Stimulated activated CD8-positive, alpha-beta memory T cell treated with anti-CD3 and anti-CD28 coated beads, Interleukin-7, amount 100 ng/mL, for 48 hours (primary cell): ENCODE measurements around the gene RBM43.
"Not testable (repeated sequence)": the region's sequence is repeated elsewhere in the genome, so short reads cannot be mapped to it uniquely, and the experiment has no call there.

Source experiments
- DNase-seq, 2 donors: peaks; one replicate each; pipeline ENCODE4 v3.0.0-alpha.2; 2020; ENCODE audit warnings: low read depth in 1 of 2; ENCODE audit errors: extremely low read depth in 1 of 2

RBM43 gene

GRCh38 chr2:151261231-151261976 lies at the start of gene RBM43:
TSS of gene RBM43 (minus strand) at chr2:151261863. CDS start at chr2:151261727, 136 bp downstream.
- DNase-seq, result peak; percentile 64 to 78

DNA sequence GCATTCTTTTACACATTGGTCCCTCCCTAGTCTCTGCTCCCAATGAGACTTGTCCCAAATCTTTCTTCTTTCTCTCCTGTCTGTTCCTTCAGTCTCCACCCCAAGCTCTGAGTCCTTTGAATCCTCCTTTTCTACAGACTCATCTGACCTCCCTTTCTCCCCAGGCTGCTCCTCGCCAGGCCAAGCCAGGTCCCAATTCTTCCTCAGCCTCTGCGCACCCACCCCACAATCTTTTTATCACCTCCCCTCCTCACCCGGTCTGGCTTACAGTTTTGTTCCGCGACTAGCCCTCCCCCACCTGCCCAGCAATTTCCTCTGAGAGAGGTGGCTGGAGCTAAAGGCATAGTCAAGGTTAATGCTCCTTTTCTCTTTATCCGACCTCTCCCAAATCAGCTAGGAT lies 48.6 kb upstream of the RBM43 start:
- not testable (repeated sequence) for DNase-seq

DNA sequence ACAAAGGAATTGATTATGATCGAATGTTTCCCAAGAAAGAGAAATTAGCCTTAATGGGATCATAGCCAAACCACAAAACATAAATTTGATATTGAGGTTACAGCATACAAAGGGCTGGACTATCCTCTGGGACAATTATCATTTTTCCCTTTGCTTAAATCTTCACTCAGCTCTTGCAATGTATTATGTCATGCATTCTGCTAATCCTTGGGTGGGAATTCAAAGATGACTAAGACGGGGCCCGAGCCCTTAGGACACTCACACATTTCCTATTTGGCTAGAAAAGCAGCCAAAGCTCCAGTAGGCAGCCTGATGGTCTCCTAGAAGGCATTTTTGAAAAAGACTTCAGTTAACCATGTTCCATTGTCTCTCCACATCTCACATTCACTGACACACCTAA lies 45.0 kb upstream of the RBM43 start:
- DNase-seq, result no peak

DNA sequence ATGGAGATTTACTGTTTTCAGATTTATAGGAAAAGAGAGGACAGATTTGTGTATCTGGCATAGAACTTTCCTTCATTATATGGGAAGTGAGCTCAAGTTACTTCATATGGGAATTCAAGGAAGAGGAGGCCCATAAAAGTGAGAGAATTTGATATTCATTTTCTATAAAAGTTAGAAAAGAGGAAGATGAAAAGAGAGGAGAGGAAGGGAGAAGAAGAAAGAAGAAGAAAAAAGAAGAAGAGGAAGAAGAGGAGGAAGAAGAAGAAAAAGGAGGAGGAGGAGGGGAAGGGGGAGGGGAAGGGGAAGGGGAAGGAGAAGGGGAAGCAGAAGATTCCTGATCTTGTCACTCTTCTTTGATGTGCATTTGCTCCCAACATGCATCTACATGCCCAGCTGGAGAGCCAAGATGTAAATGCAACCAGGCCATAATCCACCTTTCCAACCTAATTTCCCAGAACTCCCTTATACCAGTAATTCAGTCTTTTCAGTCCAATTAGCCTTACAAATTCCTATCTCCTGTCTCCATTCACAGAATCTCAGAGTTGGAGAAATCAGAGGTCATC lies 43.5 kb upstream of the RBM43 start:
- DNase-seq, result no peak

- DNase-seq, result no peak
Measured at GRCh38 chr2:151302879-151303278, 41.2 kb upstream of the RBM43 start.

DNA sequence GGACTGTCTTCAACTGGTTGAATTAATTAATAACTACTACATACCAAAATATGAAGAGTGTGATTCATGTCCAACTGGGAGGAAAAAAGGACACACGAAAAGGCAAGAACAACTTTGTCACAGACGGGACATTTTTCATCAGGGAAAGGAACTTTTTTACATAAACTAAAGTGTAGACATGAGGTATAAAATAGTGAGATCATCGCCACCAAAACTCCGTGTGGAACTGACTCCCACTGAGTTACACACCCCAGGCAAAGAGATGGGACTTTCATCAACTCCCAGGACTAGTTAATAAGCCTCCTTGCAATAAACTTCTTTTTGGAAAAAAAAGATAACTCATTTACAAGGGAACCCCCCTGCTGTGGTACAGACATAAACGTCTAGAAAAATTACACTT lies 40.7 kb upstream of the RBM43 start:
- no peak for DNase-seq

- DNase-seq, result no peak
Measured at GRCh38 chr2:151299920-151300539, 38.4 kb upstream of the RBM43 start.

GRCh38 chr2:151297882-151298281 lies 36.2 kb upstream of the RBM43 start:
- no peak for DNase-seq

GRCh38 chr2:151295926-151296325 lies 34.3 kb upstream of the RBM43 start:
- not testable (repeated sequence) for DNase-seq

- DNase-seq, result no peak
Measured at GRCh38 chr2:151292546-151292945, 30.9 kb upstream of the RBM43 start.

- no peak for DNase-seq
Measured at GRCh38 chr2:151292141-151292540, 30.5 kb upstream of the RBM43 start.

GRCh38 chr2:151291224-151291623 lies 29.6 kb upstream of the RBM43 start:
- no peak for DNase-seq

GRCh38 chr2:151289972-151290866 lies 28.6 kb upstream of the RBM43 start:
- no peak for DNase-seq

DNA sequence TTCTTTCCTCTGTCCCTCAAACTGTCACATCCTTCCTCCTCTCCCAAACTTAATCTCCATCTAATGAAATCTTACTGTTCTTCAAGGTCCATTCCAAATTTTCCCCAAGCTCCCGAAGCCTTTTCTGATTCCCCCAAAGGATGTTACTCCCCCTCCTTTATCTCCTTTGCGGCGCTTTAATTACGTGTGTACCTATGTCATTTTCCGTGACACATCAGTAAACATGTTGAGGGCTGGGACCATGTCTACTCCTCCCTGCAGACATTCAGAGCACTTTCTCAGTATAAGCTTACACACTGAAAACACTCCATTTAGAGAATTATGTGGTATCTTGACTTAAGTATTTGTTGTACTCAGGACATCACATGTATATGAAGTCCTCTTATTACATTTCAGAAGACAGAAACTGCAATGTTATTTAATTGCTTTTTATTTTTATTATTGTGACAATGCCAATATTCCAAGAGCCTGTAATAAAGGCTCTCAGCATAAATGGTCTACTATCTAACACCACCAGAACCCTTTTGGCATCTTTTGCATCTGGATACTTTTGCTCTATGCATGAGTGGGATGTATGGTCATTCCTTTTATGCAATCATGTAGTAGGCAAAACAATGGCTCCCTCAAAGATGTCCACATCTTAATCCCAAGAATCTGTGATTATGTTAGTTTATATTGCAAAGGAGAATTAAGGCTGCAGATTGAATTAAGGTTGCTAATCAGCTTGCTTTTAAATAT lies 26.0 kb upstream of the RBM43 start:
- DNase-seq, result no peak

DNA sequence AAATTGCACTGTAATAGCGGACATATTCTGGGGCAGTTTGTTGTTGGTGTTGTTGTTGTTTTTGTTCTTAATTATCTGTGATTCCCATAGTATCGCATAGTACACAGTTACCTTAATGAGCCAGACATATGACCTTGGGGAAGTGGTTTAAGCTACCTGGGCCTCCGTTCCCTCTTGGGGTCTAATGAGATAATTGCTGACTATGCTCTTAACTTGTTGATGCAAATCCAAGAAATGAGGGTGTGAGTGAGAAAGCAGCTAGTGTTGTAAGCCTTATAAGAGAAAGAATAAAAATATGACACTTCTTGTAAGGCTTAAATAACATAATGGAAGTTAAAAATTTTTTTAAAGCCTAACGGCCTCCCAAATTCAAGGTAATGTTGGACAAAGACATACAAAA lies 20.7 kb upstream of the RBM43 start:
- no peak for DNase-seq

- no peak for DNase-seq
Measured at GRCh38 chr2:151280271-151280670, 18.6 kb upstream of the RBM43 start.

DNA sequence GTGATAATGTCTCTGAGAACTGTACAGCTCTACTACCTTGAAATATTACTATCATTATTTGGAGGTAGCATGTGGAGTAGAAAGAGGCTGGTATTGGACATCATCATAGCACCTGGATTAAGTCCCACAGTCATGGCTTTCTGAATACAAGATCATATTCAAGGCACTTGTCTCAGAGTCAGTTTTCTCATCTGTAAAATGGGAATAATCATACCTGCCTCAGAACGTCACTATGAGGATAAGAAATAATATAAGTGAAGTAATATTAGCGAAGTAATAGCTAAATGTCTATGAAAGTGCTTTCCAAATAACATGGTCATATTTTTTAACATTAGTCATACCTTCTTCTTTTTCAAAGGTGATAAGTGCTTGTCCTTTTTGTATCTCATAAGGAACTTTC lies 16.8 kb upstream of the RBM43 start:
- DNase-seq, result no peak

DNA sequence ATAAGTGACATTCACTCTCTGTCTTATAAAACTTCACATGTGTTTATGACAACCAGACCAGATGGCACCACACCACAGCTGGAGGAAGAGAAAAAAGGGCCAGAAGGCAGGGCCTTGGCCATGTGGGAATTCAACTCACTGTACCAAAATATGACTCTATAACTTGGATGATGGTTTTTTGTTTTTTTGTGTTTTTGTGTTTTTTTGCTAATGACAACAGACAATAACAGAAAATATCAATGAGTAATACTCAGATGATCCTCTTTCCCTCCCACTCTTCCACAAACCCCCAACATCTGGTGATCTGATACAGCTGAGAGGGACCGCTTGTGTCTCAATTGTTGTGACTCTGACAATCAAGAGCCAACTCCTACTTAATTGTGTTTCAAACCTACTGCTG lies 15.4 kb upstream of the RBM43 start:
- no peak for DNase-seq

GRCh38 chr2:151275291-151275690 lies 13.6 kb upstream of the RBM43 start:
- DNase-seq, result no peak

DNA sequence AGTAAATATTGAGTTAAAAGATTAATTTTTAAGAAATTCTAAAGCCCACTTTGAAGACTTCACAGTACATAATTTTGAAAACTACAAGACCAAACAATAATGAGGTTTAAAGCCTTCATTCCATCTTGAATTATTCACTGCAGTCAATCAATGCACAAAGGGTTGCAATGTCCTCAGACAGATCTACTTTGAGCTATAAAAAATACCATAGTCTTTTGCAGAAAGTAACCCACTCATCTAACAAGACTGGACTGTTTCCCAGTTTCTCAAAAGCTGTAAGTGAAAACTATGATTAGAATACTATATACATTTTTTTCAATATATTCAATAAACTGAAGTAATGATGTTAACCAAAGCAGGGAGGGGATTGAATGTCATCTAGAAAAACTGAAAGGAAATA lies 10.2 kb upstream of the RBM43 start:
- DNase-seq, result no peak
